Liver (tissue), 9 donors: Measurements from ENCODE around the gene IWS1. TPM values are rescaled to one million over a fixed set of nuclear protein-coding genes. Genes with fewer than 3 reads are reported as not detected.
A peak's percentile ranks its signal among the peaks of the same experiment; 100 is the strongest.

Experiments
- DNase-seq: peaks from one replicate; pipeline ENCODE4 v3.0.0-alpha.2; 2017; ENCODE audit warnings: low spot score
- H3K27ac ChIP-seq, 2 donors: one replicate each; pipeline ENCODE4 v1.7.0; 2013; ENCODE audit warnings: inconsistent platforms in 2 of 2, low read length in 2 of 2, control low read depth in 1 of 2, low read depth in 1 of 2, mild to moderate bottlenecking in 1 of 2
- H3K27me3 ChIP-seq, 4 donors: one replicate each; pipeline versions ENCODE4 v1.6.1 to v1.7.0; 2013; ENCODE audit warnings: low read length in 3 of 4, inconsistent platforms in 1 of 4, mild to moderate bottlenecking in 1 of 4, moderate library complexity in 1 of 4; ENCODE audit not compliant: control insufficient read depth in 4 of 4, insufficient read depth in 4 of 4
- H3K36me3 ChIP-seq, 4 donors: one replicate each; pipeline versions ENCODE4 v1.6.1 to v1.7.0; 2013; ENCODE audit warnings: low read length in 3 of 4, mild to moderate bottlenecking in 3 of 4, low read depth in 1 of 4, moderate library complexity in 1 of 4; ENCODE audit not compliant: control insufficient read depth in 4 of 4, insufficient read depth in 3 of 4
- H3K4me1 ChIP-seq, 4 donors: one replicate each; pipeline versions ENCODE4 v1.6.1 to v1.7.0; 2013; ENCODE audit warnings: low read length in 3 of 4, mild to moderate bottlenecking in 3 of 4, moderate library complexity in 1 of 4; ENCODE audit not compliant: control insufficient read depth in 4 of 4, insufficient read depth in 4 of 4
- H3K4me3 ChIP-seq, 3 donors: one replicate each; pipeline versions ENCODE4 v1.6.1 to v1.7.0; 2013; ENCODE audit warnings: low read length in 3 of 3, control low read depth in 1 of 3, low read depth in 1 of 3, mild to moderate bottlenecking in 1 of 3
- H3K9ac ChIP-seq, 2 donors: one replicate each; pipeline ENCODE4 v1.7.0; 2013; ENCODE audit warnings: low read length in 2 of 2, mild to moderate bottlenecking in 2 of 2, moderate library complexity in 2 of 2, control low read depth in 1 of 2, low read depth in 1 of 2
- H3K9me3 ChIP-seq, 4 donors: one replicate each; pipeline versions ENCODE4 v1.6.1 to v1.7.0; 2013; ENCODE audit warnings: low read length in 3 of 4; ENCODE audit not compliant: control insufficient read depth in 4 of 4
- ATF3 ChIP-seq: IDR thresholded peaks from 2 replicates; pipeline ENCODE4 v1.6.1; 2016; ENCODE audit warnings: antibody characterized with exemption
- CTCF ChIP-seq: fragments of 150-350 bp; IDR thresholded peaks from 2 replicates; pipeline ENCODE4 v1.5.1; 2017; ENCODE audit warnings: improper control_type of control experiment, low read depth, low read length; ENCODE audit not compliant: missing input control
- EGR1 ChIP-seq, 2 donors: IDR thresholded peaks; 2 replicates each; pipeline ENCODE4 v1.6.1; 2016 to 2018; ENCODE audit warnings: antibody characterized with exemption in 2 of 2, low read depth in 2 of 2
- FOXA1 ChIP-seq: IDR thresholded peaks from 2 replicates; pipeline ENCODE4 v1.6.1; 2016; ENCODE audit warnings: antibody characterized with exemption
- FOXA2 ChIP-seq: IDR thresholded peaks from 2 replicates; pipeline ENCODE4 v1.6.1; 2016; ENCODE audit warnings: antibody characterized with exemption
- GABPA ChIP-seq, 2 donors: IDR thresholded peaks in 1 of 2; conservative IDR thresholded peaks in 1 of 2; 2 replicates each; pipeline ENCODE4 v1.6.1; 2016; ENCODE audit warnings: antibody characterized with exemption in 2 of 2, mild to moderate bottlenecking in 1 of 2, moderate library complexity in 1 of 2
- HNF4A ChIP-seq, 2 donors: conservative IDR thresholded peaks; 2 replicates each; pipeline ENCODE4 v1.6.1; 2016; ENCODE audit warnings: antibody characterized with exemption in 2 of 2, mild to moderate bottlenecking in 2 of 2
- HNF4G ChIP-seq: IDR thresholded peaks from 2 replicates; pipeline ENCODE4 v1.6.1; 2016; ENCODE audit warnings: antibody characterized with exemption
- JUND ChIP-seq, 2 donors: IDR thresholded peaks; 2 replicates each; pipeline ENCODE4 v1.6.1; 2016; ENCODE audit warnings: antibody characterized with exemption in 2 of 2
- MAX ChIP-seq: IDR thresholded peaks from 2 replicates; pipeline ENCODE4 v1.6.1; 2016; ENCODE audit warnings: antibody characterized with exemption
- NR2F2 ChIP-seq: IDR thresholded peaks from 2 replicates; pipeline ENCODE4 v1.6.1; 2016; ENCODE audit warnings: antibody characterized with exemption
- RAD21 ChIP-seq, 2 donors: IDR thresholded peaks; 2 replicates each; pipeline ENCODE4 v1.6.1; 2016; ENCODE audit warnings: antibody characterized with exemption in 2 of 2, mild to moderate bottlenecking in 2 of 2
- REST ChIP-seq: IDR thresholded peaks from 2 replicates; pipeline ENCODE4 v1.6.1; 2016; ENCODE audit warnings: antibody characterized with exemption, mild to moderate bottlenecking
- RXRA ChIP-seq, 2 donors: IDR thresholded peaks; 2 replicates each; pipeline ENCODE4 v1.6.1; 2017 to 2018; ENCODE audit warnings: antibody characterized with exemption in 2 of 2, mild to moderate bottlenecking in 1 of 2
- SP1 ChIP-seq: IDR thresholded peaks from 2 replicates; pipeline ENCODE4 v1.6.1; 2018; ENCODE audit warnings: antibody characterized with exemption, mild to moderate bottlenecking
- TAF1 ChIP-seq: conservative IDR thresholded peaks from 2 replicates; pipeline ENCODE4 v1.6.1; 2016; ENCODE audit warnings: antibody characterized with exemption, mild to moderate bottlenecking
- YY1 ChIP-seq: IDR thresholded peaks from 2 replicates; pipeline ENCODE4 v1.6.1; 2016; ENCODE audit warnings: antibody characterized with exemption, mild to moderate bottlenecking
- ZBTB33 ChIP-seq: IDR thresholded peaks from 2 replicates; pipeline ENCODE4 v1.6.1; 2016; ENCODE audit warnings: antibody characterized with exemption
- WGBS: extraction: QIAGEN DNeasy Blood & Tissue Kit; methylation state at CpG from one replicate; pipeline ENCODE4 v1.1.7; 2013; 5-methylcytosine and 5-hydroxymethylcytosine counted together
- polyA plus RNA-seq, 2 donors: library from polyadenylated mRNA; stranded (reverse) in 1 of 2; unstranded in 1 of 2; fragments of 200-250 nt in 1 of 2; fragments of >200 nt in 1 of 2; fragmentation: Nextera tagmentation in 1 of 2; extraction: Ambion mirVana in 1 of 2; gene quantifications; one replicate each; pipeline versions ENCODE4 v1.2.1 to v1.2.3, GENCODE V29; 2013 to 2015
- total RNA-seq, 2 donors: library from RNA; depleted of rRNA; stranded (reverse); fragments of >200 nt; gene quantifications; one replicate each; pipeline ENCODE4 v1.2.3, GENCODE V29; 2014
- donor health status: healthy.
- donor health status: healthy.
- donor health status: healthy.
- donor health status: healthy.
- donor health status: healthy.

The IWS1 gene
- total and polyA plus RNA-seq, 4 donors: 13.0 to 28.9 (median 22.8) TPM

GRCh38 chr2:127527001-127527804 is 914 bp upstream of the IWS1 start:
- 14% methylated on average over 13 of the region's 13 CpGs for WGBS
- no peaks in the 10 kb centered on the region for H3K9me3 ChIP-seq
- TF ChIP-seq NR2F2: no peak
- TF ChIP-seq CTCF: no peak
- TF ChIP-seq TAF1: peak; percentile 13
- TF ChIP-seq HNF4G: no peak
- TF ChIP-seq JUND (IDR thresholded peaks at IDR 0.05): peak in 1 of 2 donors; percentile 51
- TF ChIP-seq MAX: peak; percentile 12
- TF ChIP-seq YY1: no peak
- TF ChIP-seq ATF3: no peak
- TF ChIP-seq REST: peak; percentile 0
- no peak for TF ChIP-seq FOXA2
- TF ChIP-seq GABPA (IDR thresholded peaks at IDR 0.05 in 1 of 2, conservative IDR thresholded peaks at IDR 0.05 in 1 of 2): no peak
- no peak for TF ChIP-seq FOXA1
- no peak for TF ChIP-seq RAD21 (IDR thresholded peaks at IDR 0.05)
- TF ChIP-seq ZBTB33: no peak
- peak in 1 of 2 donors; percentile 28 for TF ChIP-seq HNF4A (conservative IDR thresholded peaks at IDR 0.05)
- no peak for TF ChIP-seq EGR1 (IDR thresholded peaks at IDR 0.05; ENCODE audit: low read depth in 2 of 2)
- TF ChIP-seq RXRA (IDR thresholded peaks at IDR 0.05): peak; percentile 27 to 61
- no peak for TF ChIP-seq SP1
- no peaks in the 10 kb centered on the region for H3K27me3 ChIP-seq
- H3K4me3 ChIP-seq: peak overlapping the region; percentile 84 to 96 (median 88)
- peaks cover 6 to 23% (median 12%) of the 10 kb centered on the region in 4 donors for H3K4me1 ChIP-seq
- H3K27ac ChIP-seq: peak overlapping the region; percentile 94 to 97
- H3K9ac ChIP-seq: peak overlapping the region; percentile 93 to 94
- no peak for DNase-seq
- peaks cover 0 to 3% (median 0%) of the 10 kb centered on the region in 4 donors for H3K36me3 ChIP-seq
